Lung (tissue), 12 donors: ENCODE results near the gene TWIST2. TPM values are rescaled to one million over a fixed set of nuclear protein-coding genes. Genes with fewer than 3 reads are reported as not detected.

Experiments used
- ATAC-seq: fragments of 200-7000 bp; cut with Tn5 transposase; one replicate; pipeline ENCODE4 v1.9.1; 2020; ENCODE audit warnings: moderate number of reproducible peaks; ENCODE audit not compliant: insufficient read depth, low FRiP score
- DNase-seq, 3 donors: peaks; one replicate each; pipeline ENCODE4 v3.0.0-alpha.2; 2013 to 2017
- H3K27ac ChIP-seq, 2 donors: one replicate each; pipeline ENCODE4 v1.5.1; 2013; ENCODE audit warnings: mild to moderate bottlenecking in 2 of 2, moderate library complexity in 2 of 2, control low read depth in 1 of 2, inconsistent platforms in 1 of 2, low read depth in 1 of 2, low read length in 1 of 2
- H3K27me3 ChIP-seq, 3 donors: one replicate each; pipeline ENCODE4 v1.5.1; 2013; ENCODE audit warnings: low read length in 2 of 3; ENCODE audit not compliant: control insufficient read depth in 3 of 3, insufficient read depth in 3 of 3
- H3K36me3 ChIP-seq, 4 donors: one replicate each; pipeline ENCODE4 v1.5.1; 2013; ENCODE audit warnings: low read length in 4 of 4, mild to moderate bottlenecking in 1 of 4, moderate library complexity in 1 of 4; ENCODE audit not compliant: control insufficient read depth in 4 of 4, insufficient read depth in 4 of 4
- H3K4me1 ChIP-seq, 5 donors: one replicate each; pipeline ENCODE4 v1.5.1; 2013; ENCODE audit warnings: low read length in 5 of 5, mild to moderate bottlenecking in 2 of 5, moderate library complexity in 1 of 5; ENCODE audit not compliant: control insufficient read depth in 5 of 5, insufficient read depth in 5 of 5
- H3K4me3 ChIP-seq: one replicate; pipeline ENCODE4 v1.5.1; 2013; ENCODE audit warnings: mild to moderate bottlenecking, control low read depth, moderate library complexity
- H3K9ac ChIP-seq, 2 donors: one replicate each; pipeline ENCODE4 v1.5.1; 2013; ENCODE audit warnings: low read length in 2 of 2, control low read depth in 1 of 2; ENCODE audit not compliant: insufficient read depth in 1 of 2
- H3K9me3 ChIP-seq, 4 donors: one replicate each; pipeline ENCODE4 v1.5.1; 2013; ENCODE audit warnings: low read length in 3 of 4, mild to moderate bottlenecking in 1 of 4, moderate library complexity in 1 of 4; ENCODE audit not compliant: control insufficient read depth in 4 of 4, insufficient read depth in 3 of 4
- CTCF ChIP-seq: IDR thresholded peaks from 2 replicates; pipeline ENCODE4 v1.5.1; 2012; ENCODE audit warnings: mild to moderate bottlenecking; ENCODE audit errors: control extremely low read depth, extremely low read depth
- WGBS, 2 donors: extraction: QIAGEN DNeasy Blood & Tissue Kit; methylation state at CpG; one replicate each; pipeline ENCODE4 v1.1.7; 2013; 5-methylcytosine and 5-hydroxymethylcytosine counted together
- polyA plus RNA-seq, 2 donors: library from polyadenylated mRNA; stranded (reverse); fragments of 200-250 nt; gene quantifications; one replicate each; pipeline ENCODE4 v1.2.1, GENCODE V29; 2013
- total RNA-seq, 2 donors: library from RNA; depleted of rRNA in 1 of 2; stranded (reverse); fragments of >200 nt in 1 of 2; gene quantifications; one replicate each; pipeline ENCODE4 v1.2.1, GENCODE V29; 2014 to 2021
- donor health status: control.
- donor health status: control.
- donor health status: Bipolar disorder and iron deficiency.
- donor health status: healthy.
- donor health status: DM: yes; HTN: yes; CAD: no.

The TWIST2 gene
- total and polyA plus RNA-seq, 4 donors: 10.1 to 14.8 (median 11.7) TPM

- Histone ChIP-seq H3K4me1 (peaks cover 0 to 21% (median 3%) of the 10 kb centered on the region in 5 donors), H3K27ac (no peak overlapping the region), H3K9me3 (no peaks in the 10 kb centered on the region), H3K27me3 (peaks cover 0 to 4% (median 0%) of the 10 kb centered on the region in 3 donors), H3K36me3 (no peaks in the 10 kb centered on the region), H3K9ac (no peak overlapping the region), H3K4me3 (no peak overlapping the region)
- peak in 2 of 3 donors; percentile 33 to 39 for DNase-seq
- TF ChIP-seq CTCF: no peak
- peak; percentile 28 for ATAC-seq
- WGBS, 2 donors: 41 to 47% methylated on average over 27 of the region's 27 CpGs
Measured at GRCh38 chr2:238895891-238896600, 48.2 kb downstream of the TWIST2 start.

DNA sequence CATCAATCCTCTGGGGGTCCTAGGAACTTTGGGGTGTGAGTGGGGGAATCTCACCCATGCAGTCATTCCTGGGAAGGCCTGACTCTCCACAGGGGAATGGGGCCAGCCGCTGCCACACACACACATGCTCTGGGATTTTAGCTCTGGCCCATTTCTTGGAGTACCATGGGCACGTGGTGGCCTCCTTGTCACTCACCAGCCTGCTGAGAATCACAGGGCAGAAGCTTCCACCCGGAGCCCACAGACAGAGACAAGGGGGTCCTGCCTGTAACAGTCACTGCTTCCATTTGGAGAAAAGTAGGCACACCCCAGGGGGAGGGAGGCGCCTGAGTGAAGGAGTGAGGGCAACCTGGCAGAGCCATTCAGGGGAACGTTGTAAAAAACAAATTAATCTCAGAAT, 48.8 kb downstream of the TWIST2 start:
- no peaks in the 10 kb centered on the region for H3K36me3 ChIP-seq
- no peak for TF ChIP-seq CTCF
- ATAC-seq (no peak), DNase-seq (no peak)
- 77 to 78% methylated on average over 5 of the region's 5 CpGs for WGBS, 2 donors
- H3K9me3 ChIP-seq: no peaks in the 10 kb centered on the region
- H3K9ac ChIP-seq: no peak overlapping the region
- peaks cover 0 to 23% (median 3%) of the 10 kb centered on the region in 5 donors for H3K4me1 ChIP-seq
- H3K27me3 ChIP-seq: peaks cover 0 to 4% (median 0%) of the 10 kb centered on the region in 3 donors
- H3K4me3 ChIP-seq: no peak overlapping the region
- H3K27ac ChIP-seq: no peak overlapping the region

- TF ChIP-seq CTCF: no peak
- peaks cover 0 to 4% (median 0%) of the 10 kb centered on the region in 3 donors for H3K27me3 ChIP-seq
- H3K27ac ChIP-seq: peak overlapping the region in 1 of 2 donors; percentile 20
- H3K9ac ChIP-seq: no peak overlapping the region
- H3K9me3 ChIP-seq: no peaks in the 10 kb centered on the region
- peak in 1 of 3 donors; percentile 7 for DNase-seq
- H3K4me1 ChIP-seq: peaks cover 0 to 27% (median 3%) of the 10 kb centered on the region in 5 donors
- no peaks in the 10 kb centered on the region for H3K36me3 ChIP-seq
- WGBS, 2 donors: 80 to 81% methylated on average over 19 of the region's 19 CpGs
- no peak overlapping the region for H3K4me3 ChIP-seq
- no peak for ATAC-seq
Measured at GRCh38 chr2:238897122-238897880, 49.4 kb downstream of the TWIST2 start.
